Mucosa of descending colon (tissue), 3 donors: Measurements from ENCODE around the gene RPAP3. TPM values are rescaled to one million over a fixed set of nuclear protein-coding genes. Genes with fewer than 3 reads are reported as not detected.
"Not testable (repeated sequence)": the region's sequence is repeated elsewhere in the genome, so short reads cannot be mapped to it uniquely, and the experiment has no call there.

Experiments
- ATAC-seq: fragments of 200-7000 bp; cut with Tn5 transposase; one replicate; pipeline ENCODE4 v1.9.1; 2020; ENCODE audit warnings: mild to moderate bottlenecking, moderate library complexity
- DNase-seq, 3 donors: peaks; one replicate each; pipeline ENCODE4 v3.0.0-alpha.2; 2020
- H3K36me3 ChIP-seq: fragments of 200-600 bp; one replicate; pipeline ENCODE4 v1.8.0; 2021; ENCODE audit warnings: low read depth, mild to moderate bottlenecking
- H3K4me1 ChIP-seq: fragments of 200-600 bp; one replicate; pipeline ENCODE4 v1.8.0; 2021; ENCODE audit warnings: low read depth, mild to moderate bottlenecking
- H3K4me3 ChIP-seq: fragments of 200-600 bp; one replicate; pipeline ENCODE4 v1.8.0; 2021; ENCODE audit warnings: mild to moderate bottlenecking
- H3K9me3 ChIP-seq: fragments of 200-600 bp; one replicate; pipeline ENCODE4 v1.8.0; 2021; ENCODE audit warnings: mild to moderate bottlenecking
- intact Hi-C, 2 donors: fragments of 100-400 bp; cut with DNase I in 1 of 2; cut with micrococcal nuclease in 1 of 2; formaldehyde crosslinking; loops; one replicate each; pipeline versions ENCODE4 v1.11.0 to v1.11.1; 2022; cut with DNase I, micrococcal nuclease
- total RNA-seq, 3 donors: library from RNA; stranded (reverse); fragmentation: NEBNext Ultra II Directional in 2 of 3; extraction: Animal tissue kit (Norgen Biotek cat#: 25700) in 2 of 3; gene quantifications; one replicate each; pipeline versions ENCODE4 v1.2.1 to v1.2.4, GENCODE V29; 2021 to 2023
- TF ChIP-seq, protein P1 (sequence below): fragments of 200-600 bp; IDR thresholded peaks from one replicate; pipeline ENCODE4 v1.8.0; 2022; ENCODE audit warnings: antibody characterized with exemption, mild to moderate bottlenecking
- donor health status: DM: no; HTN: no; CAD: no; lungs with moderate emphysema.
- donor health status: DM: no; HTN: no; CAD: no.
- donor health status: DM: no; HTN: yes; CAD: no.

The RPAP3 gene
- total RNA-seq, 3 donors from 2014 or later, result 16.5 to 26.0 (median 20.0) TPM

DNA sequence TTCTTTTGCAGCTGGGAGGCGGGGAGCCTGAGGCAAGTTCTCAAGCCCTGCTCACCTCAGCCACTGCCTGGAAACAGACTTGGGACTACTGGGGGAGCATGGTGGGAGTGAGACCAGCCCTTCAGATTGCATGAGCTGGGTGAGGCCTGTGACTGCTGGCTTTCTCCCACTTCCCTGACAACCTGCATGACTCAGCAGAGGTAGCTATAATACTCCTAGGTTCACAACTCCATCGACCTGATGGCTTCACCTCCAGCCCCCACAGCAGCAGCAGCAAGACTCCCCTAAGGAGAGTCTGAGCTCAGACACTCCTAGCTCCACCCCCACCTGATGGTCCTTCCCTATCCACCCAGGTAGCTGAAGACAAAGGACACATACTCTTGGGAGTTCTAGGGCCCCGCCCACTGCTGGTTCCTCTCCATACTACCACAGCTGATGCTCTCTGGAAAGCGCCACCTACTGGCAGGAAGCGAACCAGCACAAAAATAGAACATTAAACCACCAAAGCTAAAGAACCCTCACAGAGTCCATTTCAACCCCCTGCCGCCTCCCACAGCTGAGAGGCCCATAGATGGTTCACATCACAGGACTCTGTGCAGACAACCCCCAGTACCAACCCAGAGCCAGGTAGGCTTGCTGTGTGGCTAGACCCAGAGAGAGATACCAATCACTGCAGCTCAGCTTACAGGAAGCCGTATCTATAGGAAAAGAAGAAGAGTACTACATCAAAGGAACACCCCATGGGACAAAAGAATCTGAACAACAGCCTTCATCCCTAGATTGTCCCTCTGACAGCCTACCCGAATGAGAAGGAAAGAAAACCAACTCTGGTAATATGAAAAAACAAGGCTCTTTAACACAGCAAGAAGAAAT lies 68.7 kb downstream of the RPAP3 start:
- Histone ChIP-seq H3K4me3 (no peak overlapping the region), H3K36me3 (no peaks in the 10 kb centered on the region), H3K4me1 (no peaks in the 10 kb centered on the region), H3K9me3 (peaks cover 6% of the 10 kb centered on the region)
- ATAC-seq (peak; percentile 28), DNase-seq (peak; percentile 40 to 55 (median 47))
- intact Hi-C loops, result no loop called here
- TF ChIP-seq, protein P1, sequence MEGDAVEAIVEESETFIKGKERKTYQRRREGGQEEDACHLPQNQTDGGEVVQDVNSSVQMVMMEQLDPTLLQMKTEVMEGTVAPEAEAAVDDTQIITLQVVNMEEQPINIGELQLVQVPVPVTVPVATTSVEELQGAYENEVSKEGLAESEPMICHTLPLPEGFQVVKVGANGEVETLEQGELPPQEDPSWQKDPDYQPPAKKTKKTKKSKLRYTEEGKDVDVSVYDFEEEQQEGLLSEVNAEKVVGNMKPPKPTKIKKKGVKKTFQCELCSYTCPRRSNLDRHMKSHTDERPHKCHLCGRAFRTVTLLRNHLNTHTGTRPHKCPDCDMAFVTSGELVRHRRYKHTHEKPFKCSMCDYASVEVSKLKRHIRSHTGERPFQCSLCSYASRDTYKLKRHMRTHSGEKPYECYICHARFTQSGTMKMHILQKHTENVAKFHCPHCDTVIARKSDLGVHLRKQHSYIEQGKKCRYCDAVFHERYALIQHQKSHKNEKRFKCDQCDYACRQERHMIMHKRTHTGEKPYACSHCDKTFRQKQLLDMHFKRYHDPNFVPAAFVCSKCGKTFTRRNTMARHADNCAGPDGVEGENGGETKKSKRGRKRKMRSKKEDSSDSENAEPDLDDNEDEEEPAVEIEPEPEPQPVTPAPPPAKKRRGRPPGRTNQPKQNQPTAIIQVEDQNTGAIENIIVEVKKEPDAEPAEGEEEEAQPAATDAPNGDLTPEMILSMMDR, result no peak

DNA sequence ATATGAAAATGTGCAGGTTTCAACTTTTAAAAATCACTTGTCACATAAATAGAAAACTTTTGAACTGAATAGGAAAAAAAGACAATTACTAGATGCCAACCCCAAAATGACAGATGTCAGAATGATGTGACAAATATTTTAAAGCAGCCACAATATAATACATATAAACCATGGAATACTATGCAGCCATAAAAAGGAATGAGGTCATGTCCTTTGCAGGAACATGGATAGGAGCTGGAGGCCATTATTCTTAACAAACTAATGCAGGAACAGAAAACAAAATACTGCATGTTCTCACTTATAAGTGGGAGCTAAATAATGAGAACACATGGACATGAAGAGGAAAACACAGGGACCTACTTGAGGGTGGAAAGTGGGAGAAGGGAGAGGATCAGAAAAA lies 70.1 kb downstream of the RPAP3 start:
- DNase-seq, H3K4me1 ChIP-seq, H3K36me3 ChIP-seq, H3K4me3 ChIP-seq, H3K9me3 ChIP-seq, ATAC-seq, intact Hi-C loops: not testable (repeated sequence)

DNA sequence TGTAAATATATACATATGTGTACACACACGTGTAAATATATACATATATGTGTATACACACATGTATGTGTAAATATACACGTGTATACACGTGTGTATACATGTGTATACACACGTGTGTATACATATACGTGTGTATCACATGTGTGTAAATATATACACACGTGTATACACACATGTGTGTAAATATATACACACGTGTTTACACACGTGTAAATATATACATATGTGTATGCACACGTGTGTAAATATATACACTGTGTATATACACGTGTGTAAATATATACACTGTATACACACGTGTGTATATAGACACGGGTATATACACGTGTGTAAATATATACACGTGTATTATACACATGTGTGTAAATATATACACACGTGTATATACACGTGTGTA lies 71.7 kb downstream of the RPAP3 start:
- TF ChIP-seq, protein P1, result no peak
- ATAC-seq, result no peak
- intact Hi-C loops, result no loop called here
- Histone ChIP-seq H3K4me3 (no peak overlapping the region), H3K36me3 (no peaks in the 10 kb centered on the region), H3K9me3 (peaks cover 6% of the 10 kb centered on the region), H3K4me1 (no peaks in the 10 kb centered on the region)
- DNase-seq, result no peak

DNA sequence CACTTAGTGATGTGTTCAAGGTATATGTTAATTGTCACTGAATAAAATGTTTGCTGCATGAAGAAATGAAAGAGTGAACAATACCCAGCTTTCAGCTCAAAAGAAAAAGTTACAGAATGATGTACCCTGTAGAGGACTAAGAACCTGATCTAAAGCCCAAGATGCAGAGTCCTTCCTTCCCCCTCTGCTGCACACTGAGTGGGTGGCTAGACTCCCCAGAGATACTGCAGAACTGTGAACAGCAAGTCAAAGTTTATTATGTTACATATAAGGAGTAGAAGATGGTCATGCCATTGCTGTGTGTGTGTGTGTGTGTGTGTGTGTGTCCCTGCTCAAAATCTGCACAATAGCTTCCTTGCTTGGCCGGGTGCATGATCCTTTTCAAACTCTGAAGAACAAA lies 83.9 kb downstream of the RPAP3 start:
- no peak overlapping the region for H3K4me3 ChIP-seq
- DNase-seq (no peak), ATAC-seq (no peak)
- no peaks in the 10 kb centered on the region for H3K9me3 ChIP-seq
- intact Hi-C loops, result no loop called here
- no peaks in the 10 kb centered on the region for H3K36me3 ChIP-seq
- TF ChIP-seq, protein P1, result no peak
- H3K4me1 ChIP-seq, result no peaks in the 10 kb centered on the region

DNA sequence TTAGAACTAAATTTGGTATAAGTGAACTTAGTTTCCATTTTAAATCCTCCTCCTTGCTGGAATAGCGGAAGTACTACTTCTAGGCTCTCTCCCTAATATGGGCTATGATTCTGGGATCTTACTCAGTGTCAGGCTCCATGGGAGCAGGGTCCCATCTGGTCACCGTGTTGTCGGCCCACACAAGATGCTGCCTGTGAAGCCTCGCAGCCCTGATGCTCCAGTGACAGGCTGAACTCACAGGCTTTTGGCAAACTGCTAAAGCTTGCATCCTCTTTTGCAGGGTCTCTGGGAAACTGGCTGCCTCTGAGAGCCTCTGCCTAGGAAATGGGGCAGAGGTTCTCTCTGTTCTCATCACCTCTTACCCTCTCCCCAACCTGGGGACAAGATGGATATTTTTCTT lies 88.4 kb downstream of the RPAP3 start:
- no peaks in the 10 kb centered on the region for H3K4me1 ChIP-seq
- DNase-seq, result no peak
- no peak overlapping the region for H3K4me3 ChIP-seq
- peaks cover 10% of the 10 kb centered on the region for H3K9me3 ChIP-seq
- no peaks in the 10 kb centered on the region for H3K36me3 ChIP-seq
- intact Hi-C loops, result no loop called here
- ATAC-seq, result no peak
- TF ChIP-seq, protein P1, result no peak

DNA sequence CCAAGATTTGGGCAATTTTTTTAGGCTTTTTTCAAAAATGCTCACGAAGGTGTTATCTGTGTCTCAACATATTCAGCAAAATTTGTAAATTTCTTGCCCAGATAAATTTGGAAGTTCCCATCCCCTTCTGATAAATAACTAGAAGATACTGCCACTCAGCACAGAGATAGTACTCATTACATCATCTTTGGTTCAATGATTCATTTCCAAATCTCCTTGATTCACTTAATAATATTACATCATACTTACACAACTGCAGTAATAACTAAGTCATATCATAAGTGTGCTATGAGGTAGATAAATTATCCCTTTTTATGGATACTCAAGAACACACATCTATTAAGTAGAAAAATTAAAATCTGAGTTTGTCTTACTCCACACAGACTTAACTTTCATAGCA lies 89.4 kb downstream of the RPAP3 start:
- intact Hi-C loops, result no loop called here
- Histone ChIP-seq H3K4me3 (no peak overlapping the region), H3K4me1 (no peaks in the 10 kb centered on the region), H3K36me3 (no peaks in the 10 kb centered on the region), H3K9me3 (peaks cover 10% of the 10 kb centered on the region)
- ATAC-seq (no peak), DNase-seq (no peak)
- TF ChIP-seq, protein P1, result no peak
